GM19193 (cell line): ENCODE measurements around the gene WDPCP.

Experiments used
- POLR2A ChIP-seq: IDR thresholded peaks from 4 replicates; pipeline ENCODE4 v1.6.1; 2011; ENCODE audit not compliant: insufficient read depth, insufficient read length; ENCODE audit errors: extremely low read depth

WDPCP gene

DNA sequence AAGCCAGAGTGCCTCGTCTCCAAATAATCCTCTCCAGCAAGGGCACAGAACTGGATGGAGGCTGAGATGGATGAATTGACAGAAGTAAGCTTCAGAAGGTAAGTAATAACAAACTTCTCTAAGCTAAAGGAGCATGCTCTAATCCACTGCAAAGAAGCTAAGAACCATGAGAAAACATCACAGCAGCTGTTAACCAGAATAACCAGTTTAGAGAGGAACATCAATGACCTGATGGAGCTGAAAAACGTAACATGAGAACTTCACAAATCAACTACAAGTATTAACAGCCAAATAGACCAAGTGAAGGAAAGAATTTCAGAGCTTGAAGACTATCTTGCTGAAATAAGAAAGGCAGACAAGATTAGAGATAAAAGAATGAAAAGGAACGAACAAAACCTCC, 32.3 kb downstream of the WDPCP start:
- no peak for TF ChIP-seq POLR2A

DNA sequence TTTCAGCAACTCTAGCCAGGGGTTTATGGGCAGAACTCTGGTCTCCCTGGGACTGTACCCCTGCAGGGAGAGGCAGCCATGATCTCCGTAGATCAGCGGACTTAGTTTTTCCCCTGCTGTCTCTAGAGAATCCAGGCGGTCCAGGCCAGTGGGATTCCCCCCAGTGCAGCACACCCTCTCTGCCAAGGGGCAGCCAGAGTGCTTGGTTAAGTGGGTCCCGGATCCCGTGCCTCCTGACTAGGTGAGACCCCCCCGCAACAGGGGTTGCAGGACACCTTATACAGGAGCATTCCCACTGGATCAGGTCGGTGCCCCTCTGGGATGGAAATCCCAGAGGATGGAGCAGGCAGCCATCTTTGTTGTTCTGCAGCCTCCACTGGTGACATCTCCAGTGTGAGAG, 33.0 kb downstream of the WDPCP start:
- TF ChIP-seq POLR2A, result no peak

GRCh38 chr2:63553049-63553448, 35.2 kb downstream of the WDPCP start:
- TF ChIP-seq POLR2A, result no peak

GRCh38 chr2:63545023-63545422, 43.3 kb downstream of the WDPCP start:
- TF ChIP-seq POLR2A, result no peak

- TF ChIP-seq POLR2A, result no peak
Measured at GRCh38 chr2:63544017-63544627, 44.2 kb downstream of the WDPCP start.

DNA sequence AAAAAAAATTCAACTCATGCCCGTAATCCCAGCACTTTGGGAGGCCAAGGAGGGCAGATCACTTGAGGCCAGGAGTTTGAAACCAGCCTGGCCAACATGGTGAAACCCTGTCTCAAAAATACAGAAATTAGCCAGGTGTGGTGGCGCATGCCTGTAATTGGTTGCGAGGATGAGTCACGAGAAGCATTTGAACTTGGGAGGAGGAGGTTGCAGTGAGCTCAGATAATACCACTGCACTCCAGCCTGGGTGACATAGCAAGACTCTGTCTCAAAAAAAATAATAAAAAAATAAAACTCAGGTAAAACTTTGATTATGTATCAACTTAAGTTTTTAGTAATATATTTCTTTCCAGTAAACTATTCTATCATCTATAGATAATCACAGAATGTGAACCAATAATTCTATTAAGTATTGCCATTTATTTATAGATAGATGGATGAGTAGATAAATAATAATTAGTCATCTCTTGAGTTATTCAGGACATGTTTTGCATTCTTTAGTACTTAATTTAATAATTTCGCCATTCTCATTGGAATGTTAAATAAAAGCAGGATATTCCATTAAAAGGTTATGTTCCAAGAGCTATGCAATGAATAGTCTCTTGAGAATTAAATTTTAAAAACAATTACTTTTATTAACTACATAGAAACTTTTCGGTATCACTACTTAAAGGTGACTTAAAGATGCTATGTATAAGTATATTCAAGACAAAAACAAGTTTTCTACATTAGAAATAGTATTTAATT, 48.7 kb downstream of the WDPCP start:
- TF ChIP-seq POLR2A, result no peak

- TF ChIP-seq POLR2A, result no peak
Measured at GRCh38 chr2:63538390-63538789, 49.9 kb downstream of the WDPCP start.

DNA sequence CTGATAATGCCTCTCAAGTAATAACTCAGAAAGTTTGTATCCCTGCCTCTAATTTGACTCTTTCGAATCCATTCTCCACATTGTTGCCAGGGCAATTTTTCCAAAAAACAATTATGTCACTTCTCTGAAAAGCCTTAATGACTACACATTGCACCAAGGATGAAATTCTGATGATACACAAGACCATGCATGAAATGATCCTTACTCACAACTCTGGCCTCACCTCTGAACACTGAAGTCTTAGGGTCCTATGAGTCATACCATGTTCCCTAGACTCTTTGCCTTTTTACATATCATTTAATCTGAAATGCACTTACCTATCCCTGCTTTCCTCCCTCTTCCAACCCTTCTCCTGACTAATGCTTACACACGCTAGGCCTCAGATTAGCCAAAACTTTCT, 51.0 kb downstream of the WDPCP start:
- no peak for TF ChIP-seq POLR2A

DNA sequence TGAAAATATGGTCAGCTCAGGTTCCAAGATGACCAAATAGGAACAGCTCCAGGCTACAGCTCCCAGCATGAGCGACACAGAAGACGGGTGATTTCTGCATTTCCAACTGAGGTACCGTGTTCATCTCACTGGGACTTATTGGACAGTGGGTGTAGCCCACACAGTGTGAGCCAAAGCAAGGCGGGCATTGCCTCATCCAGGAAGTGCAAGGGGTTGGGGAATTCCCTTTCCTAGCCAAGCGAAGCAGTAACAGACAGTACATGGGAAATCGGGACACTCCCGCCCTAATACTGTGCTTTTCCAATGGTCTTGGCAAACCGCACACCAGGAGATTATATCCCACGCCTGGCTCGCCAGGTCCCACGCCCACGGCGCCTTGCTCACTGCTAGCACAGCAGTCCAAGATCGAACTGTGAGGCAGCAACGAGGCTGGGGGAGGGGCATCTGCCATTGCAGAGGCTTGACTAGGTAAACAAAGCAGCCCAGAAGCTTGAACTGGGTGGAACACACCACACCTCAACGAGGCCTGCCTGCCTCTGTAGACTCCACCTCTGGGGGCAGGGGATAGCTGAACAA, 57.5 kb downstream of the WDPCP start:
- no peak for TF ChIP-seq POLR2A

DNA sequence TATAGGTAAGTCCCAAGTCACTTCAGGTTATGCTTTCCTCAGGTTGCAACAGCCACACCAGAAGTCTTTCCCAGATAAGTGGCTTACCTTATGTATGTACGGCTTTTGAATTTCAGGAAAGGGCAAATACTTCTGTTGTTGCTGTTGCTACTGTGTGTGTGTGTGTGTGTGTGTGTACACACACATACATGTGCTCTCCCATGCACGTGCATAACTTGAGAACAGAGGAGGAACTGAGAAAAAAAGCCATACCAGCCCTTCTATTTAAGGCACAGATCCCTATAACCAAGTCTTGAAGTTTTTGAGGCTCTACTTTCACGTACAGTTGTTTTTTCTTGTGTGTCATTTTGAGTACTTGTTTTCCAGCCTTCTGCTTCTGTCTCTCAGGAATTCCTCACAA, 62.4 kb downstream of the WDPCP start:
- no peak for TF ChIP-seq POLR2A

DNA sequence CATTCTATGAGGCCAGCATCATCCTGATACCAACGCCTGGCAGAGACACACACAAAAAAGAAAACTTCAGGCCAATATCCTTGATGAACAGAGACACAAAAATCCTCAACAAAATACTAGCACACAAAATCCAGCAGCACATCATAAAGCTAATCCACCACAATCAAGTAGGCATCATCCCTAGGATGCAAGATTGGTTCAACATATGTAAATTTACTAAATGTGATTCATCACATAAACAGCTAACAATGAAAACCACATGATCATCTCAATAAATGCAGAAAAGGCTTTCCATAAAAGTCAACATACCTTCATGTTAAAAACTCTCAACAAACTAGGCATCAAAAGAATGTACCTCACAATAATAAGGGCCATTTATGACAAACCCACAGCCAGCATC, 65.3 kb downstream of the WDPCP start:
- no peak for TF ChIP-seq POLR2A

DNA sequence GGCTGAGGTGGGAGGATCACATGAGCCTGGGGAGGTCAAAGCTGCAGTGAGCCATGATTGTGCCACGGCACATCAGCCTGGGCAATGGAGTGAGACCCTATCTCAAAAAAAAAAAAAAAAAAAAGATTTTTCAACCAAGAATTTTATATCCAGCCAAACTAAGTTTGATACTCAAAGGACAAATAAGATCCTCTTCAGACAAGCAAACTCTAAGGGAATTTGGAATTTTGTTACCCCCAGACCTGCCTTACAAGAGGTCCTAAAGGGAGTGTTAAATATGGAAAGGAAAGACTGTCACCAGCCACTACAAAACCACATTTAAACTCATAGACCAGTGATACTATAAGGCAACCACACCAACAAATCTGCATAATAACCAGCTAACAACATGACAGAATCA, 67.5 kb downstream of the WDPCP start:
- no peak for TF ChIP-seq POLR2A

DNA sequence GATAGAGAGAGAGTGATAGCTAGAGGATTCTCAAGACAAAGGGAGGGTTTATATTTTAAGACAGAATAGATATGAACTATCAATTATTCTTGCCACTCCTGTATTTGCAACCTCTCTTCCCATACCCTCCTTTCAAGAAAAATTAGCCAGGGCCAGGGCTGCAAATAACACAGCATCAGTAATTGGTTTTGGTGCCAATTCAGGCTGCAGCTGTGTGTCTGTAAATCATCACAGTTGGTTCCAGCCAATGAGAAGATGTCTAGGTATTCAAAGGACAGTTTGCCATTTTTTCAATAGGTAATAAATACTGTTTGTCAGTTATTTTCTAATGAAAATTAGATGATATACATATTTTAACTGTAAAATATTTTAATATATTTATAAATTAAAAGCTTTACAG, 73.5 kb downstream of the WDPCP start:
- no peak for TF ChIP-seq POLR2A

- TF ChIP-seq POLR2A, result no peak
Measured at GRCh38 chr2:63514237-63514716, 74.0 kb downstream of the WDPCP start.

- TF ChIP-seq POLR2A, result no peak
Measured at GRCh38 chr2:63506320-63506719, 82.0 kb downstream of the WDPCP start.

- no peak for TF ChIP-seq POLR2A
Measured at GRCh38 chr2:63503818-63504217, 84.5 kb downstream of the WDPCP start.
